HepG2 (cell line): ENCODE measurements around the gene TEAD1. TPM values are rescaled to one million over a fixed set of nuclear protein-coding genes. Genes with fewer than 3 reads are reported as not detected.

Experiments used
- ATAC-seq: fragments of 200-7000 bp; cut with Tn5 transposase; 3 replicates; pipeline ENCODE4 v1.9.1; 2020; ENCODE audit warnings: mild to moderate bottlenecking, moderate library complexity
- BruUV-seq: library from RNA; stranded (reverse); fragments of 400-500 nt; replicated peaks from 2 replicates; lab custom pipeline; 2021; lab: Mats Ljungman, UMichigan
- CTCF ChIA-PET: fragments of 300-600 bp; formaldehyde crosslinking; extraction: SDS; loops from one replicate; lab custom pipeline; 2021; ENCODE audit warnings: low total read pairs, inconsistent platforms, low intra/inter-chr PET ratio; lab: Yijun Ruan, JAX
- POLR2A ChIA-PET: fragments of 350-600 bp; sonication (Branson Sonifier 250); formaldehyde crosslinking; loops from one replicate; lab custom pipeline; 2020; ENCODE audit warnings: antibody characterized with exemption, inconsistent platforms; lab: Yijun Ruan, JAX
- DNase-seq: peaks from one replicate; pipeline ENCODE4 v3.0.0-alpha.2; 2015; ENCODE audit warnings: low spot score
- FAIRE-seq: peaks from 3 replicates; lab custom pipeline; 2011; peaks lifted over from hg19 to GRCh38; lab: Jason Lieb, UNC
- H2AFZ ChIP-seq: one replicate; pipeline ENCODE4 v1.6.1; 2011; ENCODE audit warnings: low read length, inconsistent platforms
- H3K27ac ChIP-seq: fragments of 300-600 bp; 3 replicates; pipeline ENCODE4 v1.8.0; 2011; ENCODE audit warnings: mixed run types, mild to moderate bottlenecking, mixed read lengths, low read length, inconsistent platforms; ENCODE audit not compliant: insufficient read depth; ENCODE audit errors: extremely low read length
- H3K27me3 ChIP-seq, 2 experiments: fragments of 200-600 bp in 1 of 2; 2 replicates in 1 of 2; 3 replicates in 1 of 2; pipeline versions ENCODE4 v1.6.0 to v1.8.0; 2011; ENCODE audit warnings: low read length in 2 of 2, mild to moderate bottlenecking in 2 of 2, moderate library complexity in 2 of 2, inconsistent platforms in 1 of 2; ENCODE audit not compliant: insufficient read depth in 2 of 2, control insufficient read depth in 1 of 2
- H3K36me3 ChIP-seq, 2 experiments: fragments of 200-600 bp in 1 of 2; replicated peaks in 1 of 2; 2 replicates in 1 of 2; 3 replicates in 1 of 2; pipeline versions ENCODE4 v1.5.1 to v1.8.0; 2011; ENCODE audit warnings: low read length in 2 of 2, inconsistent platforms in 1 of 2; ENCODE audit not compliant: insufficient read depth in 2 of 2, control insufficient read depth in 1 of 2
- H3K4me1 ChIP-seq: 2 replicates; pipeline ENCODE4 v1.5.1; 2012; ENCODE audit warnings: low read length, inconsistent platforms; ENCODE audit not compliant: insufficient read depth
- H3K4me2 ChIP-seq: 2 replicates; pipeline ENCODE4 v1.6.0; 2011; ENCODE audit warnings: low read depth, low read length, inconsistent platforms
- H3K4me3 ChIP-seq, 3 experiments: fragments of 200-600 bp in 1 of 3; sonication (generic), shearing (Covaris generic) in 1 of 3; replicated peaks in 1 of 3; 2 replicates each; pipeline ENCODE4 v1.5.1; 2011 to 2016; ENCODE audit warnings: low read length in 3 of 3, inconsistent platforms in 2 of 3, low read depth in 2 of 3, mild to moderate bottlenecking in 2 of 3, control low read depth in 1 of 3, mixed read lengths in 1 of 3; ENCODE audit not compliant: insufficient read depth in 1 of 3
- H3K79me2 ChIP-seq: one replicate; pipeline ENCODE4 v1.6.1; 2011; ENCODE audit warnings: low read length, inconsistent platforms; ENCODE audit not compliant: insufficient read depth
- H3K9ac ChIP-seq: 2 replicates; pipeline ENCODE4 v1.6.0; 2011; ENCODE audit warnings: mild to moderate bottlenecking, low read depth, low read length, inconsistent platforms; ENCODE audit not compliant: insufficient read depth
- H3K9me3 ChIP-seq: 2 replicates; pipeline ENCODE4 v1.5.1; 2012; ENCODE audit warnings: mild to moderate bottlenecking, low read length
- H4K20me1 ChIP-seq: 2 replicates; pipeline ENCODE4 v1.6.0; 2011; ENCODE audit warnings: inconsistent platforms, mild to moderate bottlenecking, low read length, moderate library complexity; ENCODE audit not compliant: insufficient read depth
- BORCS8-MEF2B ChIP-seq: sonication (generic); formaldehyde crosslinking; IDR thresholded peaks from 2 replicates; pipeline ENCODE4 v1.8.0; 2022; ENCODE audit warnings: mild to moderate bottlenecking, missing genetic modification reagents
- FOXJ3 ChIP-seq: sonication (generic); formaldehyde crosslinking; IDR thresholded peaks from 2 replicates; pipeline ENCODE4 v1.4.0; 2020; ENCODE audit warnings: missing genetic modification reagents, mild to moderate bottlenecking, borderline replicate concordance
- GABPA ChIP-seq, 2 experiments: IDR thresholded peaks; 2 replicates each; pipeline ENCODE4 v1.6.1; 2011 to 2016; ENCODE audit warnings: low read depth in 2 of 2, low read length in 1 of 2, missing biosample characterization in 1 of 2, missing genetic modification characterization in 1 of 2
- PAF1 ChIP-seq: IDR thresholded peaks from 2 replicates; pipeline ENCODE4 v1.6.1; 2016; ENCODE audit warnings: missing genetic modification reagents, missing compliant biosample characterization
- RFX1 ChIP-seq: fragments of 450-650 bp; IDR thresholded peaks from 2 replicates; pipeline ENCODE4 v1.6.1; 2017
- RFX3 ChIP-seq: IDR thresholded peaks from 2 replicates; pipeline ENCODE4 v1.6.1; 2016; ENCODE audit warnings: missing biosample characterization, missing genetic modification reagents
- RORA ChIP-seq: sonication (generic); formaldehyde crosslinking; IDR thresholded peaks from 2 replicates; pipeline ENCODE4 v1.5.0; 2020; ENCODE audit warnings: mild to moderate bottlenecking, missing genetic modification reagents, moderate library complexity
- TGIF2 ChIP-seq: IDR thresholded peaks from 2 replicates; pipeline ENCODE4 v1.6.1; 2016; ENCODE audit warnings: control low read depth, missing compliant biosample characterization
- ZFP62 ChIP-seq: sonication (generic); formaldehyde crosslinking; IDR thresholded peaks from 2 replicates; pipeline ENCODE4 v1.4.0; 2020; ENCODE audit warnings: missing genetic modification reagents
- ZMYM2 ChIP-seq: sonication (generic); formaldehyde crosslinking; IDR thresholded peaks from 2 replicates; pipeline ENCODE4 v1.8.0; 2022; ENCODE audit warnings: mild to moderate bottlenecking, missing genetic modification reagents
- ZNF44 ChIP-seq: sonication (generic); formaldehyde crosslinking; IDR thresholded peaks from 2 replicates; pipeline ENCODE4 v1.5.1; 2020; ENCODE audit warnings: mild to moderate bottlenecking, missing genetic modification reagents
- whole genome bisulfite sequencing: methylation state at CpG from one replicate; pipeline ENCODE4 v1.1.6; 2017; ENCODE audit warnings: low lambda C conversion rate; 5-methylcytosine and 5-hydroxymethylcytosine counted together
- in situ Hi-C: cut with HindIII; loops from 2 replicates; pipeline ENCODE4 v1.10.0; 2017; ENCODE audit warnings: low pct_unique_long_range_greater_than_20kb; ENCODE audit not compliant: extremely low pct_ligation_motif_present
- intact Hi-C: fragments of 100-400 bp; cut with micrococcal nuclease; formaldehyde crosslinking; loops from one replicate; pipeline ENCODE4 v1.10.0; 2022; ENCODE audit not compliant: unreplicated experiment
- polyA plus RNA-seq, 8 experiments: library from polyadenylated mRNA; depleted of rRNA in 3 of 8; stranded (reverse) in 7 of 8; unstranded in 1 of 8; fragments of >200 nt; fragmentation: Illumina TruSeq in 4 of 8; extraction: Trizol in 4 of 8; gene quantifications; 2 replicates each; pipeline versions ENCODE4 v1.2.1 to v1.2.3, GENCODE V29; 2011 to 2016; ENCODE audit warnings: low read depth in 4 of 8, missing spikeins in 1 of 8, mixed read lengths in 1 of 8; ENCODE audit not compliant: insufficient read depth in 1 of 8
- total RNA-seq, 5 experiments: library from RNA; depleted of rRNA; stranded (reverse); fragments of >200 nt; fragmentation: Illumina TruSeq; extraction: Trizol; gene quantifications; 2 replicates each; pipeline ENCODE4 v1.2.3, GENCODE V29; 2016; ENCODE audit warnings: low read depth in 1 of 5
- TF ChIP-seq, protein P1 (sequence below): sonication (generic); formaldehyde crosslinking; IDR thresholded peaks from 2 replicates; pipeline ENCODE4 v1.4.0; 2020; ENCODE audit warnings: missing genetic modification reagents, borderline replicate concordance

TEAD1 gene
- total and polyA plus RNA-seq, 2 of the 13 experiments (the other 11 are each of a cell fraction or from before 2014, with no cell fraction given): 20.1 to 30.5 TPM

DNA sequence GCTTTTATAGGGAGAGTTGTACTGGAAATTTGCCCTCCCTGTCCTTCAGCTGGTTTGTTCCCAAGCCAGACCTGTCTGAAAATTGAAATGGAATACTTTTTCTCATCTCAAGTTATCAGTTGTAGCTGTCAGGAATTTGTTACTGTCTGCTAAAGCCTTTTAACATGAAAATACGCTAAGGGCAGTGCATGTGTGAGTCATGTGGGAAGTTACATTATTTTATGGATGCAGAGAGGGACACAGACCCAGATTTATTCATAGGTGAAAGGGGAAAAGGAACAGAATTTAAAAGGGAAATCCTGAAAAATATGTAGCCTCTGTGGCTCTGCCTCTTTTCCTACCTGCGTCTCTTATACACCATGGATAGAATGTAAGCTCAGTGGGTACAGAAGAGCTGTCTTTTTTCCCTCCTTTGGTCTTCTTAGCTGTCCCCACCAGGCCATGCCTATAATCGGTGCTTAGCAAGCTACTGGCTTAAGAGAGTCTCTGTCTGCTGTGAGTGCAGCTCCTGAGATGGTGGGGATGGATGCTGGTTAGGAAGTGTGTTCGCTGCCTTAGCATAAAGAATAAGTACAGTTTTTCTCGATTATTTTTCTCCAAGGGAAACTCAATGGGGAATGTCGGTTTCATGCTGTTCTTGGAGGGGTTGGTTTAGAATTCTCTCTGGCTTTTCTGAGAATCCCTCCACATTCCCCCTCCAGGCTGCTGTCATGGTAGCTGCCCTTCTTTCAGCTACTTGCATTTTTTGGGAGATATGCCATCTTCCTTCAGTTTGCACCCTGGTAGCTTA lies 166.8 kb downstream of the TEAD1 start:
- no peaks in the 10 kb centered on the region for H3K27me3 ChIP-seq
- H3K4me1 ChIP-seq: peaks cover 49% of the 10 kb centered on the region
- H3K79me2 ChIP-seq: peaks cover 15% of the 10 kb centered on the region
- BruUV-seq: no TSS peak
- no peak overlapping the region for H2AFZ ChIP-seq
- WGBS: 96% methylated on average over 6 of the region's 6 CpGs
- ATAC-seq: no peak
- FAIRE-seq: no peak
- H3K4me3 ChIP-seq: no peak overlapping the region
- POLR2A ChIA-PET: interaction anchor here (2.6 kb wide), 1 partner anchor 13 kb away, joined by 6 read pairs; no protein-coding TSS in a partner anchor
- in situ Hi-C loops: no loop called here
- no peaks in the 10 kb centered on the region for H4K20me1 ChIP-seq
- H3K36me3 ChIP-seq: no peaks in the 10 kb centered on the region
- DNase-seq: no peak
- H3K27ac ChIP-seq: no peak overlapping the region
- no peak overlapping the region for H3K9ac ChIP-seq
- TF ChIP-seq ZFP62 (no peak), BORCS8-MEF2B (CRISPR knock-in tag) (no peak), ZNF44 (CRISPR knock-in tag) (no peak)
- TF ChIP-seq, all 625 proteins: peak for 0
- intact Hi-C loops: no loop called here
- CTCF ChIA-PET: no interaction called here
- H3K9me3 ChIP-seq: no peaks in the 10 kb centered on the region
- no peak overlapping the region for H3K4me2 ChIP-seq

DNA sequence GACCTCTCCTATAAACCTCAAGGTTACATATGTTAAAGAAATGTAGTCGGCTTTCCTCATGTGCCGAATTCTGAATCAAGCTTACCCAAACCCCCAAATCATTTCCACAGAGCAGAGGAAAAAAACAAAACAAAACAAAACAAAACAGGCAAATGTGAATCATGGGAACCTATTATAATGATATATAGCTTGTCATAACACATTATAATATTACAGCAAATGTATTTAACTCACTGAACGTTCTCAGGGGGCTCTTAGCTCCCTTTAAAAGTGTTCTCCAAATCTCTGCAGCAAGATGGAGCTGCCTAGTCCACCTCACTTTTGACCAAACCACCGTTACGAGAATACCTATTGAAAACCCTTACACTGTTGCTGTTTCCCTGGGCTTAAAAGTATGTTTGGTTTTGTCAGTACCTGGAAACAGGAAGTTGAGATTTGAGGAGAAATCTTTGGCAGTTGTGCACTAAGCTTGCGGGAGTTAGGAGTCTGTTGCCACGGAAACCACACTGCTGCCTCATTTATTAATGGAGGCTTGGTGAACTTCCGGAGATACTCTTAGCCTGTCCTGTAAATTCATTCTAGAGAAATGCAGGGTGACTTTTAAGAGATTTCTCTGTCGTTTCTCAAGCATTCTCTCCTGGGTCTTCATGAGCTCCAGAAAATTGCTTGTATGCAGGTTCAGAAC lies 167.9 kb downstream of the TEAD1 start:
- H2AFZ ChIP-seq: no peak overlapping the region
- H4K20me1 ChIP-seq: no peaks in the 10 kb centered on the region
- in situ Hi-C loops (no loop called here), intact Hi-C loops (no loop called here)
- no peaks in the 10 kb centered on the region for H3K27me3 ChIP-seq
- BruUV-seq: no TSS peak
- H3K27ac ChIP-seq: no peak overlapping the region
- no peak overlapping the region for H3K4me2 ChIP-seq
- no peak for ATAC-seq
- H3K4me1 ChIP-seq: peaks cover 59% of the 10 kb centered on the region
- H3K36me3 ChIP-seq: no peaks in the 10 kb centered on the region
- H3K9me3 ChIP-seq: no peaks in the 10 kb centered on the region
- 91% methylated on average over 9 of the region's 9 CpGs for WGBS
- DNase-seq: no peak
- H3K4me3 ChIP-seq: no peak overlapping the region
- peaks cover 24% of the 10 kb centered on the region for H3K79me2 ChIP-seq
- ChIA-PET CTCF (no interaction called here), POLR2A (interaction anchor here (0.7 to 2.6 kb wide), 2 partner anchors 14 to 294 kb away, joined by 3 to 6 read pairs; no protein-coding TSS in a partner anchor)
- H3K9ac ChIP-seq: no peak overlapping the region
- no peak for FAIRE-seq
- TF ChIP-seq ZMYM2: no peak
- TF ChIP-seq PAF1: no peak
- TF ChIP-seq GABPA (IDR thresholded peaks at IDR 0.05; ENCODE audit: low read depth, low read length): no peak
- 0 out of 2 replicates have a peak, but pooled peaks have one; percentile 21 for TF ChIP-seq GABPA (CRISPR knock-in tag; IDR thresholded peaks at IDR 0.05; ENCODE audit: low read depth)
- peak; percentile 28 for TF ChIP-seq RFX1
- peak; percentile 61; the same call in 1 of the 2 replicates for TF ChIP-seq RFX3 (CRISPR knock-in tag)
- TF ChIP-seq TGIF2 (CRISPR knock-in tag): no peak
- TF ChIP-seq FOXJ3 (CRISPR knock-in tag): no peak
- TF ChIP-seq, protein P1, sequence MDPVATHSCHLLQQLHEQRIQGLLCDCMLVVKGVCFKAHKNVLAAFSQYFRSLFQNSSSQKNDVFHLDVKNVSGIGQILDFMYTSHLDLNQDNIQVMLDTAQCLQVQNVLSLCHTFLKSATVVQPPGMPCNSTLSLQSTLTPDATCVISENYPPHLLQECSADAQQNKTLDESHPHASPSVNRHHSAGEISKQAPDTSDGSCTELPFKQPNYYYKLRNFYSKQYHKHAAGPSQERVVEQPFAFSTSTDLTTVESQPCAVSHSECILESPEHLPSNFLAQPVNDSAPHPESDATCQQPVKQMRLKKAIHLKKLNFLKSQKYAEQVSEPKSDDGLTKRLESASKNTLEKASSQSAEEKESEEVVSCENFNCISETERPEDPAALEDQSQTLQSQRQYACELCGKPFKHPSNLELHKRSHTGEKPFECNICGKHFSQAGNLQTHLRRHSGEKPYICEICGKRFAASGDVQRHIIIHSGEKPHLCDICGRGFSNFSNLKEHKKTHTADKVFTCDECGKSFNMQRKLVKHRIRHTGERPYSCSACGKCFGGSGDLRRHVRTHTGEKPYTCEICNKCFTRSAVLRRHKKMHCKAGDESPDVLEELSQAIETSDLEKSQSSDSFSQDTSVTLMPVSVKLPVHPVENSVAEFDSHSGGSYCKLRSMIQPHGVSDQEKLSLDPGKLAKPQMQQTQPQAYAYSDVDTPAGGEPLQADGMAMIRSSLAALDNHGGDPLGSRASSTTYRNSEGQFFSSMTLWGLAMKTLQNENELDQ (CRISPR knock-in tag): no peak
- no peak for TF ChIP-seq RORA (CRISPR knock-in tag)
